Activated CD8-positive, alpha-beta memory T cell treated with anti-CD3 and anti-CD28 coated beads, Interleukin-2, amount 50 U/mL, for 1 hour (primary cell): Measurements from ENCODE around the gene MIF.
"Not testable (repeated sequence)": the region's sequence is repeated elsewhere in the genome, so short reads cannot be mapped to it uniquely, and the experiment has no call there.

Experiments
- DNase-seq: peaks from one replicate; pipeline ENCODE4 v3.0.0-alpha.2; 2020; ENCODE audit errors: extremely low read depth

Gene MIF

GRCh38 chr22:23877566-23877965 lies 16.6 kb upstream of the MIF start:
- DNase-seq = no peak

DNA sequence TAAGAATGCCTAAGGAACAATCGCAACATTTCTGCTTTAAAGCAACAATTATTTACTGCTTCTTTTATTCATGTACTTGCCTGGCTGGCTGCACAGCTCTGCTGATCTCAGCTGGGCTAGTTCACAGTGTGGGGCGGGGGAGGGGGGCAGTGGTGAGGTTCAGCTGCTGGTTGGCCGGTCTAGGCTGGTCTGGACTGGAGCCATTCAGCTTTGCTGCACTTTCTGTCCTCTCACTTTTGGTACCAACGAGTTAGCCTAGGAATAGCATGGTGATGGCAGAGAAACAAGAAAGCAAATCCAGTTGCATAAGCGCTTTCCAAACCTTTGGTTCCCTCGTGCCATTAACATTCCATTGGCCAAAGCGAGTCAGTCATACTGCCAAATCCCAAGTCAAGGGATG lies 16.0 kb upstream of the MIF start:
- DNase-seq = no peak

DNA sequence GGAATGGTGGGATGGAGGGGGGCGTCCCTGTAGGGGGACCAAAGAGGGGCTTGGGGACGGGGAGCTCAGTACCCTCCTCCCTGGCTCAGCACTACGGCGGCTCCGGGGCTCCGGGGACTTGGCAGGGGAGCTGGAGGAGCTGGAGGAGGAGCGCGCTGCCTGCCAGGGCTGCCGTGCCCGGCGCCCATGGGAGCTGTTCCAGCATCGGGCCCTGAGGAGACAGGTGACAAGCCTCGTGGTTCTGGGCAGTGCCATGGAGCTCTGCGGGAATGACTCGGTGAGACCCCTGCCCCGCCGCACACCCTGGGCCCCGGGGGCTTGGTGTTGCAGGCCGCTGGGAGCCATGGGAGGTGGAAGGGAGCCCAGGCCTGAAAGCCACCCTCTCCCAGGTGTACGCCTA lies 11.8 kb upstream of the MIF start:
- DNase-seq = no peak

DNA sequence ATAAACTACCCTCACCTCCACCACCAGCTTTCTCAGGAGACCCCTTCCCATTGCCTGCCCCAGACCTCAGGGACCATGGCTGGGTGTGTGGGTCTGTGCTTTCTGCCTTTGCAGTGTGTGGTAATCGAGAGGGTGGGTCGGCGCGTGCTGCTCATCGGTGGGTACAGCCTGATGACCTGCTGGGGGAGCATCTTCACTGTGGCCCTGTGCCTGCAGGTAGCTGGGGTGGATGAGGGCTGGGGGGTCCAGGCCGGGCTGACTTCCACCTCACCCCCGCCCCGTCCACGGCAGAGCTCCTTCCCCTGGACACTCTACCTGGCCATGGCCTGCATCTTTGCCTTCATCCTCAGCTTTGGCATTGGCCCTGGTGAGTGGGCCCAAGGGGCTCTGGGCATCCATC lies 10.5 kb upstream of the MIF start:
- DNase-seq = no peak

DNA sequence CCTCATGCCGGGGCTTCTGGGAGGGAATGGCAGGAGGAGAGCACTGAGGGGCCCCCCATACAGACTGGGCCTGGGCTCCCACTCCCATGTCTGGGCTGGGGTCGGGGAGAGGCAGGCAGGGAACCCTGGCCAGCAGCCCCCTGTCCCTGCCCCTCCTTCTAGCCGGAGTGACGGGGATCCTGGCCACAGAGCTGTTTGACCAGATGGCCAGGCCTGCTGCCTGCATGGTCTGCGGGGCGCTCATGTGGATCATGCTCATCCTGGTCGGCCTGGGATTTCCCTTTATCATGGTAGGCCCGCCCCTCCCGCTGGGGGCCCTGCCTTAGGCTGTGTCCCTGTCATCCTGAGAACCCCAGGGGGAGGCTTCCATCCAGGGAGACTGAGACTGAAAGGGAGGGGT lies 10.0 kb upstream of the MIF start:
- DNase-seq = no peak

- no peak for DNase-seq
Observed at GRCh38 chr22:23888615-23889401, 5.4 kb upstream of the MIF start.

DNA sequence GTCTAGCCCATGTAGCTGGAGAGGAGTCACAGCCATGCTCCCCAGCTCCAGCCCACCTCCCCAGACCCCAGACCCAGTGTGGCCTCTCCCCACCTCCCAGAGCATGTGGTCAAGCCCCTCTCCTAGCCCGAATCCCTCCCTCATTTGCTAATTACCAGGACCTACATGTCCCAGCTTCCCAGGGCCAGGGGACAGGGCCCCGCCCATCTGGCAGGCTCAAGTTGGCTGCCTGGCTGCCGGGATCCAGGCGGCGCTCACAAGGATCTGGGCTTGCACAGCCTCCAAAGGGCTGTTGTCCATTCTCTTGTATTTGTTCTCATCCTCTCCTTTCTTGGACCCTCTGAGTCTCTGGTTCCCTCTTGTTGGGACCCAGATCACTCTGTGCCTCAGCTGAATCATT lies 4.6 kb upstream of the MIF start:
- no peak for DNase-seq

- no peak for DNase-seq
Observed at GRCh38 chr22:23891726-23892125, 2.5 kb upstream of the MIF start.

DNA sequence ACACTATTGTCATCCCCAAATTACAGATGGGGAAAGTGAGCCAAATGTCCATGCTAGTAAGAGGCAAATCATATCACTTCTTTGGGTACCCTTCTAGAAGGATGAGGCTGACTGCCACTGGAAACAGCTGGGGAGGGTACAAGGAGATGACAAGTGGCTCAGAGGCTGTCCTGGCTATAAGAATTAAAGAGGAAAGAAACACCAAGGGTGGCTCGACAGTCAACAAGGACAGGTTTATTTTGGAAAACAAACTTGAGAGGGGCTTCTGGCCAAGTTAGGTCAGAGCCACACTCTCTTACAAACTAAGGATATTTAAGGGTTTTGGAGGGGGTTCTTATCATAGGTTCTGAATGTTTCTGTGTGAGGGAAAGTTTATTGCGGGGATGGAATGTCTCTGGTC lies 2.1 kb upstream of the MIF start:
- no peak for DNase-seq

GRCh38 chr22:23892706-23893105 lies 1.5 kb upstream of the MIF start:
- no peak for DNase-seq

- DNase-seq = no peak
Observed at GRCh38 chr22:23893121-23893944, 850 bp upstream of the MIF start.

DNA sequence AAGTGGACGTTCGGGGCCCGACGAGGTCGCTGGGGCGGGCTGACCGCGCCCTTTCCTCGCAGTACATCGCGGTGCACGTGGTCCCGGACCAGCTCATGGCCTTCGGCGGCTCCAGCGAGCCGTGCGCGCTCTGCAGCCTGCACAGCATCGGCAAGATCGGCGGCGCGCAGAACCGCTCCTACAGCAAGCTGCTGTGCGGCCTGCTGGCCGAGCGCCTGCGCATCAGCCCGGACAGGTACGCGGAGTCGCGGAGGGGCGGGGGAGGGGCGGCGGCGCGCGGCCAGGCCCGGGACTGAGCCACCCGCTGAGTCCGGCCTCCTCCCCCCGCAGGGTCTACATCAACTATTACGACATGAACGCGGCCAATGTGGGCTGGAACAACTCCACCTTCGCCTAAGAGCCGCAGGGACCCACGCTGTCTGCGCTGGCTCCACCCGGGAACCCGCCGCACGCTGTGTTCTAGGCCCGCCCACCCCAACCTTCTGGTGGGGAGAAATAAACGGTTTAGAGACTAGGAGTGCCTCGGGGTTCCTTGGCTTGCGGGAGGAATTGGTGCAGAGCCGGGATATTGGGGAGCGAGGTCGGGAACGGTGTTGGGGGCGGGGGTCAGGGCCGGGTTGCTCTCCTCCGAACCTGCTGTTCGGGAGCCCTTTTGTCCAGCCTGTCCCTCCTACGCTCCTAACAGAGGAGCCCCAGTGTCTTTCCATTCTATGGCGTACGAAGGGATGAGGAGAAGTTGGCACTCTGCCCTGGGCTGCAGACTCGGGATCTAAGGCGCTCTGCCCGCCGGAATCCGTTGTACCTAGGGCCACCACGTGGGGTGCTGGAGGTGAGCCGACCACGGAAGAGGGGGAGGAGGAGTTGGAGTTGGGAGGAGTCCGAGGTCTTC lies 771 bp downstream of the MIF start:
- DNase-seq = no peak

DNA sequence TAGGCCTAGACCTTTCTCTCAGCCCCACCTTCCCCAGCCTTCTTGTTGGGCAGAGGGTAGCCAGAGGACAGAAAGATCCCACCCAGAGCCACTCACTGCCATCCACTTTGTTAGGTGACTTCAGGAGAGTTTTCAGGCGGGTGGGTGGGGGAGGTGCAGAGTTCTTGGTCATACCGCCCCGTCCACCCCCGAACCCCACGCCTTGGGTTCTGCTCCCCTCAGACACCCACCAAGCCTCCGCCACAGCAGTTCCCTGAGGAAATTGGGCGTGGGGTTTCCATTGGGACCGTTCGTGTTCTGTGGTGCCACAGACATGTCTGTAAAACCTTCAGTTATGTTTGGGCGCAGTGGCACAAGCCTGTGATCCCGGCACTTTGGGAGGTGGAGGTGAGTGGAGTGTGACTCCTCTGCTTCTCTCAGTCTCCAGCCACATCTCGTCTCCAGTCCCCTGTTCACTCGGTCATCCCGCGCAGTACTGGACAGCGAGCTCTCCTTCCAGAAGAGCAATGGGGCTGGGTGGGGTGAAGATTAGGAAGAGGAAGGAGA lies 1.5 kb downstream of the MIF start:
- DNase-seq = no peak

- DNase-seq = no peak
Observed at GRCh38 chr22:23896166-23896522, 2.0 kb downstream of the MIF start.

DNA sequence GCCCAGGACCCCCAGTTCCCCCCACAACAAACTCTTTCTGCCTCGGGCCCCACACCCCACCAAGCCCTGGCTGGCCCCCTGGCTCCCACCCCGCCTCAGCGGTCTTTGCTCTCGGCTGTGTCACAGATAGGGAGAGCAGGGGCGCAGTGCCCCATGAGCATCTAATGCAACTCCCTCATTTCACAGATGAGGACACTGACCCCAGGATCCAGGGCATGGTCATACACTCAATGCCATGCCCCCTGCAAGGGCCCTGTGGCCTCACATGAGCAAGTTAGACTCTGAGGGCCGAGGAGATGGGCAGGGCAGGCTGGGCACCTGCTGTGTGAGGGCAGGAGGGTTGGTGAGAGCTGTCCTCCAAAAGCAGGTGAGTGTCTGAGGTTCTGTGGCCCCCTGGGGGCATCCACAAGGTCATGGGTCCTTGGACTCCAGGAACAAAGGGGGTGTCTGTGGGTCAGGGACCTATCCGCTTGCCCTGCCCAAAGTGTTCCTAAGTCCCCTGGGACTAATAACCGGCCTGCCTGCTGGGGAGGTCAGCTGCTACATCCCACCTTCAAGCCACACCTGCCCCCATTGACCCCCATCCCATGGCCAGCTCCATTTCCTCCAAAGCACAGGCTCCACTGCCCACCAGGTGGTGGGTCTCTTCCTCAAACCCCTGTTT lies 2.5 kb downstream of the MIF start:
- DNase-seq = no peak

DNA sequence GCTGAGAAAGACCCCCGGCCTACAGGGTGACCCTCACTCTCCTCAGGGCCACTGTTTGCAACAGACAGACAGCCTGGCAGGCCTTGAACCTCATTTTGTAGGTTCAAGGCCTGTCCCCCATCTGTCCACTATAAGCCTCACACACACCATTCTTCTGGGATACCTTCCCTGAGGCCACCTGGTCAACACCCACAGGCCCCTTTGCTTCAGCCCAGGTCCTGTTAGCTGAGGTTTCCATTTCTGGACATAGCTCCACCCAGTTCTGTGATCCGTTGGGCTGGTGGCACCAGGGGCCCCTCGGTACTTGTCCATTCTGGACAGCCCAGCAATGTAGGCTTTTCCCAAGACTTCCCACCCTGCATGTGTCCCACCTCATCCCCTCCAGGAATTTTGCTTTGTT lies 3.1 kb downstream of the MIF start:
- no peak for DNase-seq

DNA sequence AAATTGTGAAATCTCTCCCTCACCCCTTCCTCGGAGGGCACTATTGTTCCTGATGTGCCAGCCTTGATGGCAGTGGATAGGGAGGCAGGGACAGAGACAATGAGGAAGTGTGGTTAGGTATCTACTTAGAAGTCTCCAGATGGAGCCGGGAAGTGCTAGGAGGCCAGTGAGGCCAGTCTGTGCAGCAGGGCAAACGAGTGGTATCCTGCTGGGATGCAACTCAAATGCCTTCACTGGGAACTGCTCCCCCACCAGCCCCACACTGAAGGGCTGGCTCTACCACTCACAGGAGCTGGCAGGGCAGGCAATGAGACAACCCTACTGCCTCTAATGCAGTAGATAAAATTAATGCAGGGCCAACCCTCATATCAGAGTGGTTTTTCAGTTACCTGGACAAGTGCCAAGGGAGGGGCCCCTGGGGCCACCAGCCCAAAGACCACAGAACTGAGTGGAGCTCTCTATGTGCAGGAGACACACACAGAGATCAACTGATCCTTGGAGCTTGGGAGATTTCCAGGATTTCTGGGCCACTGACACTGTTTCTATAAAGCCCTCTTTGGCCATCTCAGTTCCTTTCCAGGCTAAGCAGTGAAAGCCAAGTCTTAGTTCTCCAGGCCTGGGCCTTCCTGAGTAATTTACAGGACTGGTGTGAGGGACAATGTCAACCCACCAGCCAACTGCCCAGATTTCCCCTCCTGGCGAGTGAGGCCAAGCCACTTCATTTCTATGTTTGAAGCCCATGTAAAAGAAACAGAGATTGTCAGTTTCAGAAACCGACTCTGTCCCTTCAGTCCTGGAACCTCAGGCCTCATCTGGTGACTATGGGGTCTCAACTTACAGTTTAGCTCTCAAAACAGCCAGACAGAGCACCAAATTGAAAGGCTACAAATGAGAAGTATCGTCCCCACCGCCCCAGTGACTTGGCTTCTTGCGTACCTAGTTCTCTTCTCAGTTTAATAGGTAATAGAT lies 4.1 kb downstream of the MIF start:
- no peak for DNase-seq

- no peak for DNase-seq
Observed at GRCh38 chr22:23899042-23899745, 5.0 kb downstream of the MIF start.

- DNase-seq = not testable (repeated sequence)
Observed at GRCh38 chr22:23900227-23900626, 6.0 kb downstream of the MIF start.

- DNase-seq = no peak
Observed at GRCh38 chr22:23901600-23901999, 7.4 kb downstream of the MIF start.
